Naive thymus-derived CD4-positive, alpha-beta T cell (primary cell): ENCODE measurements around the gene TIRAP. TPM values are rescaled to one million over a fixed set of nuclear protein-coding genes. Genes with fewer than 3 reads are reported as not detected.

Experiments used
- ATAC-seq: fragments of 150-1000 bp; cut with Tn5 transposase; 2 replicates; pipeline ENCODE4 v1.10.0; 2021; ENCODE audit warnings: mild to moderate bottlenecking, moderate library complexity
- CTCF ChIA-PET: fragments of 350-600 bp; sonication (Branson Sonifier 250); formaldehyde crosslinking; loops from one replicate; lab custom pipeline; 2021; ENCODE audit warnings: antibody characterized with exemption; lab: Charles Lee
- POLR2A ChIA-PET: fragments of 350-600 bp; sonication (Branson Sonifier 250); formaldehyde crosslinking; loops from one replicate; lab custom pipeline; 2021; ENCODE audit warnings: antibody characterized with exemption, inconsistent platforms; lab: Charles Lee
- DNase-seq, 9 donors: peaks; one replicate each; pipeline versions ENCODE4 v3.0.0 to v3.0.0-alpha.2; 2020 to 2022; ENCODE audit warnings: mixed read lengths in 1 of 9
- H3K27ac ChIP-seq: one replicate; pipeline ENCODE4 v1.7.0; 2013; ENCODE audit warnings: mild to moderate bottlenecking, low read depth, low read length, moderate library complexity
- H3K27me3 ChIP-seq, 2 donors: one replicate each; pipeline ENCODE4 v1.7.0; 2013; ENCODE audit warnings: low read length in 2 of 2, mild to moderate bottlenecking in 2 of 2, moderate library complexity in 2 of 2; ENCODE audit not compliant: control insufficient read depth in 2 of 2, insufficient read depth in 2 of 2
- H3K36me3 ChIP-seq, 3 experiments: 1 replicate in 2 of 3; 2 replicates in 1 of 3; pipeline ENCODE4 v1.7.0; 2013; ENCODE audit warnings: low read length in 3 of 3, mild to moderate bottlenecking in 3 of 3, moderate library complexity in 1 of 3; ENCODE audit not compliant: insufficient read depth in 3 of 3, control insufficient read depth in 2 of 3
- H3K4me1 ChIP-seq, 2 donors: one replicate each; pipeline ENCODE4 v1.7.0; 2013; ENCODE audit warnings: low read length in 2 of 2, mild to moderate bottlenecking in 2 of 2, moderate library complexity in 1 of 2; ENCODE audit not compliant: control insufficient read depth in 2 of 2, insufficient read depth in 2 of 2
- H3K4me3 ChIP-seq: 2 replicates; pipeline ENCODE4 v1.7.0; 2013; ENCODE audit warnings: mild to moderate bottlenecking, low read length
- H3K9me3 ChIP-seq, 3 experiments: 1 replicate in 2 of 3; 2 replicates in 1 of 3; pipeline ENCODE4 v1.7.0; 2013; ENCODE audit warnings: low read length in 3 of 3; ENCODE audit not compliant: control insufficient read depth in 2 of 3
- H3K27ac Mint-ChIP-seq, 9 donors: one replicate each; pipeline ENCODE4 v1.8.0; 2020 to 2022; ENCODE audit warnings: mixed read lengths in 9 of 9, mild to moderate bottlenecking in 8 of 9, moderate library complexity in 5 of 9, inconsistent platforms in 2 of 9
- H3K27me3 Mint-ChIP-seq, 5 donors: one replicate each; pipeline ENCODE4 v1.8.0; 2021 to 2022; ENCODE audit warnings: mixed read lengths in 5 of 5, mild to moderate bottlenecking in 1 of 5
- H3K36me3 Mint-ChIP-seq, 5 donors: one replicate each; pipeline ENCODE4 v1.8.0; 2020 to 2022; ENCODE audit warnings: mixed read lengths in 5 of 5, mild to moderate bottlenecking in 3 of 5, inconsistent platforms in 1 of 5
- H3K4me1 Mint-ChIP-seq, 7 donors: one replicate each; pipeline ENCODE4 v1.8.0; 2020 to 2022; ENCODE audit warnings: mixed read lengths in 7 of 7, mild to moderate bottlenecking in 3 of 7, inconsistent platforms in 1 of 7
- H3K4me3 Mint-ChIP-seq, 10 donors: one replicate each; pipeline ENCODE4 v1.8.0; 2020 to 2022; ENCODE audit warnings: mild to moderate bottlenecking in 10 of 10, mixed read lengths in 10 of 10, moderate library complexity in 6 of 10, inconsistent platforms in 2 of 10
- H3K9me3 Mint-ChIP-seq, 11 donors: one replicate each; pipeline ENCODE4 v1.8.0; 2020 to 2022; ENCODE audit warnings: mixed read lengths in 11 of 11, mild to moderate bottlenecking in 4 of 11, inconsistent platforms in 1 of 11, moderate library complexity in 1 of 11
- intact Hi-C, 2 donors: fragments of 100-400 bp; cut with micrococcal nuclease; formaldehyde crosslinking; loops; one replicate each; pipeline ENCODE4 v1.15.1; 2023
- polyA plus RNA-seq, 2 donors: library from polyadenylated mRNA; unstranded; fragments of 300-500 nt; fragmentation: Illumina TruSeq; gene quantifications; one replicate each; pipeline ENCODE4 v1.2.3, GENCODE V29; 2021
- total RNA-seq, 6 experiments: library from RNA in 5 of 6; stranded (reverse) in 5 of 6; gene quantifications; 1 replicate in 5 of 6; 2 replicates in 1 of 6; pipeline ENCODE4 v1.2.3 and lab custom pipeline; 2021 to 2026

Gene TIRAP
- total and polyA plus RNA-seq, 7 experiments from 2014 or later = 9.6 to 21.5 (median 16.3) TPM

DNA sequence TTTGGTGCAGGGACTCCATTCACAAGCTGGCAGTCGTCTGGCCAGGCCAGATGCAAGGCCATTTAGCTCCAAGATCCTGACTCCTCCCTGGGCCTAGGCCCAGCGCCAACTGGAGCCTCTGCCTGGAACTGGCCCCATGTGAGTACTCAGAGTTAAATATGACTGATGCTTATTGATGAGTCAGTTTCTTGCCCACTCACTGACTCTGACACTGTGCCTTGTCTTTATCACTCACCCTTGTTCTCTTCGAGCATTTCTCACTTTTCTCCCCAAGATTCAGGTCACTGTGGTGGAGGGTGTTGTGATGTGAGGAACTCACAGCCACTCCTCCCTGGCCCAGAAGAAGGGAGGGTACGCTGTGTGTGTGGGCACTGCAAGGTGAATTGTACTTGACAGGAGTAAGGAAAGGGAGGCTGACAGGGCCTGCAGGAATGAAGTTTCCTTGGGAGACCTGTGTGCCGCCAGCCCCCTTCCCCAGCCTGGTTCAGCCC is 49.4 kb downstream of the TIRAP start:
- H3K9me3 ChIP-seq = no peaks in the 10 kb centered on the region
- ATAC-seq = peak; percentile 85
- H3K27ac ChIP-seq = no peak overlapping the region
- no peak overlapping the region for H3K27ac Mint-ChIP-seq
- POLR2A ChIA-PET = no interaction called here
- H3K36me3 Mint-ChIP-seq = peaks cover 6 to 34% (median 10%) of the 10 kb centered on the region in 5 donors
- peaks cover 0 to 53% (median 16%) of the 10 kb centered on the region in 3 experiments for H3K36me3 ChIP-seq
- peaks cover 0 to 7% of the 10 kb centered on the region in 2 donors for H3K4me1 ChIP-seq
- peaks cover 11 to 52% (median 15%) of the 10 kb centered on the region in 7 donors for H3K4me1 Mint-ChIP-seq
- H3K9me3 Mint-ChIP-seq = no peaks in the 10 kb centered on the region
- CTCF ChIA-PET = no interaction called here
- no peak overlapping the region for H3K4me3 Mint-ChIP-seq
- no peaks in the 10 kb centered on the region for H3K27me3 ChIP-seq
- no peaks in the 10 kb centered on the region for H3K27me3 Mint-ChIP-seq
- no peak for DNase-seq
- H3K4me3 ChIP-seq = no peak overlapping the region
- intact Hi-C loops = no loop called here

DNA sequence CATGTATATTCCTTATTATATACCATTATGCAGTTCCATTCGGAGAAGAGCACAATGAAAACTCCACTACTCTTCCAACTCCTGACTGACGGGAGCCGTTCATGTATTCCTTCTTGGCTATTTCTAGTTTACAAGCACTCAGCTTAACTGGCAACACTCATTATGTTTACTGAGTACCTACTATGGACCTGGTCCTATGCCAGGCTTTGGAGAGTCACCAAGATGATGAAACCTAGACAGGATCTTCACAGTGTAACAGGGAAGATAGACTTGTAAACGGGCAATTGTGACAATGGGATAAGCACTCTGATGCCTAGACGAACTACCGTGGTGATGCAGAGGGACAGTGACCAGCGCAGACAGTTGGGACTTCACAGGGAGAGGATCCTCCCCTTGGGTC is 50.2 kb downstream of the TIRAP start:
- intact Hi-C loops = no loop called here
- POLR2A ChIA-PET = no interaction called here
- Histone ChIP-seq H3K36me3 (peaks cover 0 to 62% (median 21%) of the 10 kb centered on the region in 3 experiments), H3K4me3 (no peak overlapping the region), H3K27me3 (no peaks in the 10 kb centered on the region), H3K27ac (no peak overlapping the region), H3K4me1 (peaks cover 0 to 7% of the 10 kb centered on the region in 2 donors), H3K9me3 (no peaks in the 10 kb centered on the region)
- no peak for DNase-seq
- ATAC-seq = no peak
- no peak overlapping the region for H3K4me3 Mint-ChIP-seq
- peak overlapping the region in 2 of 9 donors; percentile 4 to 16 for H3K27ac Mint-ChIP-seq
- peaks cover 6 to 32% (median 8%) of the 10 kb centered on the region in 5 donors for H3K36me3 Mint-ChIP-seq
- H3K27me3 Mint-ChIP-seq = no peaks in the 10 kb centered on the region
- H3K9me3 Mint-ChIP-seq = no peaks in the 10 kb centered on the region
- CTCF ChIA-PET = no interaction called here
- H3K4me1 Mint-ChIP-seq = peaks cover 5 to 45% (median 9%) of the 10 kb centered on the region in 7 donors

DNA sequence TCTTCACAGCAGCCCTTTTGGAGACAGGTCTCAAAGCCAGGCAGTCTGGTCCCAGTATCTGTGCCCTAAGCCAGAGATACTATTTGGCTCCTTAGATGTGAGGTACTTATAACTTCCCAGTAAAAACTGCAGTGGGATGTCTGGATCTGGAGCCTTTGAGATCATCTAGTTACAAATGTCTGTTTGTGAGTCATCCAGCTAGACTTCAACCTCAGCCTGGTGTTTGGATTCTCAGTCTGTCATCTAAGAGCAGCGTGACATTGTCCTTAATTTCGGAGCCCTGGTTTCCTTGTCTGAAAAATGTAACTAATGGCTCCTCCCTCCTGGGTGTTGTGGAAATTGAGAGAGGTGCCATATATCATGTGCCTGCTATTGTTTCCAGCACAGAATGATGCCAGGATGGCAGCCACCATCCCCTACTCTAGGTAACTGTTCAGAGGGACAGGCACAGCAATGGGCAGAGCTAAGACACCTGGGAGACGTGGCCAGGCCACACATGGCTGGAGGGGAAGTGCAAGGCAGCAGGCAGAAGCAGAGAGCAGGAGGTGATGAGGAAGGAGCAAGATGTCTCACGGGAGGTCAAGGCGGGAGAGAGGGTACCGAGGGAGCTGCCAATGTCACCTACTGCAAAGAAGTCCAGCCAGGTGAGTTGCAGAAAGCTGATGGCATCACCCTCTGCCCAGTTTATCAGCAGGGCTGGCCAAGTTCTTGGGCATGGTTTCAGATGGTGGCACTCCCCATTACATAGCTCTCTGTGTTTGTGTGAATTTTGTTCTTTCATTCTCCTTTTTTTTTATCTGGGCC is 52.0 kb downstream of the TIRAP start:
- peaks cover 0 to 71% (median 21%) of the 10 kb centered on the region in 3 experiments for H3K36me3 ChIP-seq
- no peak for DNase-seq

DNA sequence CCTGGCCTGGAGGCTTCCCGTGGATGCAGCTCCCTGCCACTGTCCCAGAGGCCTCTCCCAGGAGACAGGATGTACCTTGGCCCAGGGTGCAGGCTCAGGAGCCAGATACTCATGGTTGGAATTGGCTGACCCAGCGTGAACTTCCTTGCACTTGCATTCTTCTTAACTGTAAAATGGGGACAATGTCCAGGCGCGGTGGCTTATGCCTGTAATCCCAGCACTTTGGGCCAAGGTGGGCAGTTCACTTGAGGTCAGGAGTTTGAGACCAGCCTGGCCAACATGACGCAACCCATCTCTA is 52.5 kb downstream of the TIRAP start:
- no peak overlapping the region for H3K27ac Mint-ChIP-seq
- H3K36me3 Mint-ChIP-seq = peaks cover 6 to 46% (median 12%) of the 10 kb centered on the region in 5 donors
- H3K27me3 Mint-ChIP-seq = no peaks in the 10 kb centered on the region
- ATAC-seq = no peak
- Histone ChIP-seq H3K36me3 (peaks cover 0 to 73% (median 21%) of the 10 kb centered on the region in 3 experiments), H3K4me1 (no peaks in the 10 kb centered on the region), H3K9me3 (no peaks in the 10 kb centered on the region), H3K27me3 (no peaks in the 10 kb centered on the region), H3K27ac (no peak overlapping the region), H3K4me3 (no peak overlapping the region)
- intact Hi-C loops = no loop called here
- DNase-seq = no peak
- CTCF ChIA-PET = no interaction called here
- H3K9me3 Mint-ChIP-seq = no peaks in the 10 kb centered on the region
- H3K4me1 Mint-ChIP-seq = peaks cover 4 to 29% (median 8%) of the 10 kb centered on the region in 7 donors
- POLR2A ChIA-PET = no interaction called here
- no peak overlapping the region for H3K4me3 Mint-ChIP-seq

More for the DNA sequence above, 52.0 kb downstream of the TIRAP start:
- no peaks in the 10 kb centered on the region for H3K27me3 ChIP-seq
- Mint-ChIP-seq H3K4me3 (no peak overlapping the region), H3K27me3 (no peaks in the 10 kb centered on the region), H3K4me1 (peaks cover 4 to 31% (median 8%) of the 10 kb centered on the region in 7 donors), H3K36me3 (peaks cover 6 to 45% (median 12%) of the 10 kb centered on the region in 5 donors), H3K9me3 (no peaks in the 10 kb centered on the region), H3K27ac (peak overlapping the region in 2 of 9 donors; percentile 35 to 57)
- no peak for ATAC-seq
- POLR2A ChIA-PET = no interaction called here
- H3K4me1 ChIP-seq = no peaks in the 10 kb centered on the region
- CTCF ChIA-PET = no interaction called here
- H3K9me3 ChIP-seq = no peaks in the 10 kb centered on the region
- intact Hi-C loops = no loop called here
- no peak overlapping the region for H3K27ac ChIP-seq
- no peak overlapping the region for H3K4me3 ChIP-seq

- Histone ChIP-seq H3K4me3 (no peak overlapping the region), H3K9me3 (no peaks in the 10 kb centered on the region), H3K4me1 (no peaks in the 10 kb centered on the region), H3K36me3 (peaks cover 0 to 76% (median 21%) of the 10 kb centered on the region in 3 experiments), H3K27me3 (no peaks in the 10 kb centered on the region), H3K27ac (peak overlapping the region; percentile 17)
- H3K4me3 Mint-ChIP-seq = no peak overlapping the region
- H3K27me3 Mint-ChIP-seq = no peaks in the 10 kb centered on the region
- POLR2A ChIA-PET = no interaction called here
- H3K4me1 Mint-ChIP-seq = peaks cover 4 to 29% (median 8%) of the 10 kb centered on the region in 7 donors
- ATAC-seq (peak; percentile 47), DNase-seq (peak in 1 of 9 donors; percentile 7)
- no peaks in the 10 kb centered on the region for H3K9me3 Mint-ChIP-seq
- peaks cover 6 to 52% (median 12%) of the 10 kb centered on the region in 5 donors for H3K36me3 Mint-ChIP-seq
- H3K27ac Mint-ChIP-seq = peak overlapping the region in 8 of 9 donors; percentile 29 to 81 (median 68)
- intact Hi-C loops = no loop called here
- CTCF ChIA-PET = interaction anchor here (1.3 kb wide), 1 partner anchor 20 kb away, joined by 3 read pairs; no protein-coding TSS in a partner anchor
Measured at GRCh38 chr11:126336138-126336541, 53.2 kb downstream of the TIRAP start.

GRCh38 chr11:126336671-126337101 is 53.8 kb downstream of the TIRAP start:
- Mint-ChIP-seq H3K36me3 (peaks cover 6 to 52% (median 16%) of the 10 kb centered on the region in 5 donors), H3K9me3 (no peaks in the 10 kb centered on the region), H3K4me3 (no peak overlapping the region), H3K27me3 (no peaks in the 10 kb centered on the region), H3K27ac (peak overlapping the region in 7 of 9 donors; percentile 29 to 81 (median 69)), H3K4me1 (peaks cover under 1 to 29% (median 8%) of the 10 kb centered on the region in 7 donors)
- ChIA-PET CTCF (interaction anchor here (1.3 kb wide), 1 partner anchor 19 kb away, joined by 3 read pairs; no protein-coding TSS in a partner anchor), POLR2A (no interaction called here)
- Histone ChIP-seq H3K27me3 (no peaks in the 10 kb centered on the region), H3K27ac (no peak overlapping the region), H3K36me3 (peaks cover 0 to 76% (median 20%) of the 10 kb centered on the region in 3 experiments), H3K4me3 (no peak overlapping the region), H3K9me3 (no peaks in the 10 kb centered on the region), H3K4me1 (no peaks in the 10 kb centered on the region)
- ATAC-seq (no peak), DNase-seq (no peak)
- intact Hi-C loops = no loop called here
